ENCODE measurements around the gene SLC16A7. TPM values are rescaled to one million over a fixed set of nuclear protein-coding genes. Genes with fewer than 3 reads are reported as not detected.
A peak's percentile ranks its signal among the peaks of the same experiment; 100 is the strongest.

SLC16A7 gene
- total and polyA plus RNA-seq, 2 donors from 2014 or later: 6.4 to 33.9 TPM

- no peak for TF ChIP-seq CTCF (IDR thresholded peaks at IDR 0.05; ENCODE audit: borderline replicate concordance, extremely low read depth, insufficient read depth)
- Histone ChIP-seq H3K9ac (ENCODE audit: low read length in 3 of 3) (no peak overlapping the region), H3K4me3 (ENCODE audit: low read length in 3 of 3) (no peak overlapping the region)
Observed at GRCh38 chr12:59646636-59647035, 50.8 kb downstream of the SLC16A7 start.

GRCh38 chr12:59649203-59649602 is 53.4 kb downstream of the SLC16A7 start:
- Histone ChIP-seq H3K9me3 (ENCODE audit: control insufficient read depth in 2 of 3, insufficient read depth in 1 of 3, low read length in 3 of 3) (no peaks in the 10 kb centered on the region), H3K27me3 (ENCODE audit: control insufficient read depth, insufficient read depth, low read length) (no peaks in the 10 kb centered on the region), H3K9ac (ENCODE audit: low read length in 3 of 3) (no peak overlapping the region), H3K27ac (ENCODE audit: low read depth in 2 of 2, low read length in 2 of 2) (no peak overlapping the region), H3K36me3 (ENCODE audit: control insufficient read depth in 2 of 3, insufficient read depth in 3 of 3, low read length in 3 of 3) (no peaks in the 10 kb centered on the region), H3K4me1 (ENCODE audit: control insufficient read depth in 2 of 3, insufficient read depth in 2 of 3, low read depth in 1 of 3, low read length in 3 of 3) (peaks cover 0 to 5% (median 5%) of the 10 kb centered on the region in 3 donors), H3K4me3 (ENCODE audit: low read length in 3 of 3) (no peak overlapping the region)
- FAIRE-seq (no peak), DNase-seq (no peak)
- intact Hi-C loops (cut with DNase I): no loop called here
- TF ChIP-seq CTCF (IDR thresholded peaks at IDR 0.05; ENCODE audit: borderline replicate concordance, extremely low read depth, insufficient read depth): no peak

More at GRCh38 chr12:59646636-59647035, 50.8 kb downstream of the SLC16A7 start:
- no peak for FAIRE-seq
- H3K36me3 ChIP-seq (ENCODE audit: control insufficient read depth in 2 of 3, insufficient read depth in 3 of 3, low read length in 3 of 3): no peaks in the 10 kb centered on the region
- H3K4me1 ChIP-seq (ENCODE audit: control insufficient read depth in 2 of 3, insufficient read depth in 2 of 3, low read depth in 1 of 3, low read length in 3 of 3): peaks cover 0 to 5% (median 0%) of the 10 kb centered on the region in 3 donors
- DNase-seq: no peak
- no peaks in the 10 kb centered on the region for H3K9me3 ChIP-seq (ENCODE audit: control insufficient read depth in 2 of 3, insufficient read depth in 1 of 3, low read length in 3 of 3)
- no peaks in the 10 kb centered on the region for H3K27me3 ChIP-seq (ENCODE audit: control insufficient read depth, insufficient read depth, low read length)
- intact Hi-C loops (cut with DNase I): no loop called here
- no peak overlapping the region for H3K27ac ChIP-seq (ENCODE audit: low read depth in 2 of 2, low read length in 2 of 2)

- FAIRE-seq: no peak
Observed at GRCh38 chr12:59650588-59651228, 54.9 kb downstream of the SLC16A7 start.

More at GRCh38 chr12:59650588-59651228, 54.9 kb downstream of the SLC16A7 start:
- H3K27ac ChIP-seq (ENCODE audit: low read depth in 2 of 2, low read length in 2 of 2): peak overlapping the region; percentile 77 to 81
- no peaks in the 10 kb centered on the region for H3K9me3 ChIP-seq (ENCODE audit: control insufficient read depth in 2 of 3, insufficient read depth in 1 of 3, low read length in 3 of 3)
- intact Hi-C loops (cut with DNase I): no loop called here
- H3K4me3 ChIP-seq (ENCODE audit: low read length in 3 of 3): no peak overlapping the region
- no peaks in the 10 kb centered on the region for H3K27me3 ChIP-seq (ENCODE audit: control insufficient read depth, insufficient read depth, low read length)
- no peaks in the 10 kb centered on the region for H3K36me3 ChIP-seq (ENCODE audit: control insufficient read depth in 2 of 3, insufficient read depth in 3 of 3, low read length in 3 of 3)
- no peak overlapping the region for H3K9ac ChIP-seq (ENCODE audit: low read length in 3 of 3)
- TF ChIP-seq CTCF (IDR thresholded peaks at IDR 0.05; ENCODE audit: borderline replicate concordance, extremely low read depth, insufficient read depth): no peak
- peaks cover 0 to 5% (median 5%) of the 10 kb centered on the region in 3 donors for H3K4me1 ChIP-seq (ENCODE audit: control insufficient read depth in 2 of 3, insufficient read depth in 2 of 3, low read depth in 1 of 3, low read length in 3 of 3)
- no peak for DNase-seq
